ENCODE measurements around the gene MARCKSL1.

- TF ChIP-seq EZH2 (IDR thresholded peaks at IDR 0.05) (no peak), POLR2AphosphoS5 (IDR thresholded peaks at IDR 0.05; ENCODE audit: borderline replicate concordance, low read depth, low read length) (no peak)
Observed at GRCh38 chr1:32380057-32380456, 44.0 kb upstream of the MARCKSL1 start.

Data from SK-N-MC (cell line).